NB4 (cell line): ENCODE measurements around the gene DOCK4.

Experiments
- MYC ChIP-seq: IDR thresholded peaks from 2 replicates; pipeline ENCODE4 v1.6.1; 2011; ENCODE audit warnings: low read depth, low read length
- POLR2A ChIP-seq: IDR thresholded peaks from 2 replicates; pipeline ENCODE4 v1.6.1; 2011; ENCODE audit warnings: mild to moderate bottlenecking; ENCODE audit not compliant: insufficient read length; ENCODE audit errors: extremely low read depth

GRCh38 chr7:111711426-111712065 lies 494.7 kb downstream of the DOCK4 start:
- TF ChIP-seq MYC (no peak), POLR2A (no peak)
